IMR-90 (cell line): ENCODE results near the gene HOXB2.

Experiments
- CEBPB ChIP-seq: IDR thresholded peaks from 2 replicates; pipeline ENCODE4 v1.6.1; 2012; ENCODE audit warnings: low read depth, low read length, improper control_type of control experiment
- CHD1 ChIP-seq: IDR thresholded peaks from 2 replicates; pipeline ENCODE4 v1.6.1; 2012; ENCODE audit warnings: low read depth, low read length, improper control_type of control experiment
- FOS ChIP-seq: fragments of 150-350 bp; IDR thresholded peaks from 2 replicates; pipeline ENCODE4 v1.6.1; 2016; ENCODE audit warnings: low read depth, low read length
- MAFK ChIP-seq: IDR thresholded peaks from 2 replicates; pipeline ENCODE4 v1.6.1; 2012; ENCODE audit warnings: low read depth, low read length, improper control_type of control experiment
- MAZ ChIP-seq: IDR thresholded peaks from 2 replicates; pipeline ENCODE4 v1.6.1; 2012; ENCODE audit warnings: low read depth, mild to moderate bottlenecking, low read length, improper control_type of control experiment, moderate library complexity, borderline replicate concordance
- MXI1 ChIP-seq: IDR thresholded peaks from 2 replicates; pipeline ENCODE4 v1.6.1; 2012; ENCODE audit warnings: low read depth, mild to moderate bottlenecking, low read length, moderate library complexity, borderline replicate concordance
- NFE2L2 ChIP-seq: fragments of 150-350 bp; IDR thresholded peaks from 2 replicates; pipeline ENCODE4 v1.6.1; 2016; ENCODE audit warnings: low read depth, mild to moderate bottlenecking, low read length
- POLR2A ChIP-seq: IDR thresholded peaks from 2 replicates; pipeline ENCODE4 v1.6.1; 2012; ENCODE audit warnings: mild to moderate bottlenecking, low read depth, low read length
- RAD21 ChIP-seq: IDR thresholded peaks from 2 replicates; pipeline ENCODE4 v1.6.1; 2012; ENCODE audit warnings: low read length, improper control_type of control experiment
- RFX5 ChIP-seq: IDR thresholded peaks from 2 replicates; pipeline ENCODE4 v1.8.0; 2012; ENCODE audit warnings: low read depth, mild to moderate bottlenecking, low read length, moderate library complexity
- SMC3 ChIP-seq: fragments of 150-350 bp; IDR thresholded peaks from 2 replicates; pipeline ENCODE4 v1.6.1; 2016; ENCODE audit warnings: low read depth, mild to moderate bottlenecking, antibody characterized with exemption, low read length, moderate library complexity
- TF ChIP-seq, protein P1 (sequence below): conservative IDR thresholded peaks from 2 replicates; pipeline ENCODE4 v1.5.1; 2012; ENCODE audit warnings: mild to moderate bottlenecking, low read depth, low read length, improper control_type of control experiment

- no peak for TF ChIP-seq MAZ
- no peak for TF ChIP-seq RAD21
- no peak for TF ChIP-seq FOS
- no peak for TF ChIP-seq MAFK
- TF ChIP-seq, protein P1, sequence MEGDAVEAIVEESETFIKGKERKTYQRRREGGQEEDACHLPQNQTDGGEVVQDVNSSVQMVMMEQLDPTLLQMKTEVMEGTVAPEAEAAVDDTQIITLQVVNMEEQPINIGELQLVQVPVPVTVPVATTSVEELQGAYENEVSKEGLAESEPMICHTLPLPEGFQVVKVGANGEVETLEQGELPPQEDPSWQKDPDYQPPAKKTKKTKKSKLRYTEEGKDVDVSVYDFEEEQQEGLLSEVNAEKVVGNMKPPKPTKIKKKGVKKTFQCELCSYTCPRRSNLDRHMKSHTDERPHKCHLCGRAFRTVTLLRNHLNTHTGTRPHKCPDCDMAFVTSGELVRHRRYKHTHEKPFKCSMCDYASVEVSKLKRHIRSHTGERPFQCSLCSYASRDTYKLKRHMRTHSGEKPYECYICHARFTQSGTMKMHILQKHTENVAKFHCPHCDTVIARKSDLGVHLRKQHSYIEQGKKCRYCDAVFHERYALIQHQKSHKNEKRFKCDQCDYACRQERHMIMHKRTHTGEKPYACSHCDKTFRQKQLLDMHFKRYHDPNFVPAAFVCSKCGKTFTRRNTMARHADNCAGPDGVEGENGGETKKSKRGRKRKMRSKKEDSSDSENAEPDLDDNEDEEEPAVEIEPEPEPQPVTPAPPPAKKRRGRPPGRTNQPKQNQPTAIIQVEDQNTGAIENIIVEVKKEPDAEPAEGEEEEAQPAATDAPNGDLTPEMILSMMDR, result no peak
- TF ChIP-seq POLR2A, result no peak
- no peak for TF ChIP-seq MXI1
- TF ChIP-seq CEBPB, result no peak
- TF ChIP-seq RFX5, result no peak
- TF ChIP-seq SMC3, result no peak
- no peak for TF ChIP-seq CHD1
- TF ChIP-seq NFE2L2, result no peak
Observed at GRCh38 chr17:48564188-48565021, 19.5 kb upstream of the HOXB2 start.
